Measurements from ENCODE around the gene OSBPL9.

DNA sequence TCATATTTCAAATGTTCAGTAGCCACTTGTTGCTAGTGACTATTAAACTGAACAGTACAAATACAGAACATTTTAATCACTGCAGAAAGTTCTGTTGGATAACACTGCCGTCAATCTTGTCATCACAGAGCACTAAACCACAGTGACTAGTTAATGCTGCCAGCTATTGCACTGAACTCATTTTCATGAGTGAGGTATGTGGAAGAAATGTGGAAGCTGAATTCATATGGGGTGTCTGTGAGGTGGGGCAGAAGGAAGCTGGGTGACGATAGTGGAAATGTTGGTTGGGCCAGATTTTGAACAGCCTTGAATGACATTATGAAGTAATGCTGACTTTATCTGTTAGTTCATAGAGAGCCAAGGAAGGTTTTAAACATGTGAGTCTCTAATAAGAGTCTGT, 49.6 kb downstream of the OSBPL9 start:
- TF ChIP-seq, protein P1, sequence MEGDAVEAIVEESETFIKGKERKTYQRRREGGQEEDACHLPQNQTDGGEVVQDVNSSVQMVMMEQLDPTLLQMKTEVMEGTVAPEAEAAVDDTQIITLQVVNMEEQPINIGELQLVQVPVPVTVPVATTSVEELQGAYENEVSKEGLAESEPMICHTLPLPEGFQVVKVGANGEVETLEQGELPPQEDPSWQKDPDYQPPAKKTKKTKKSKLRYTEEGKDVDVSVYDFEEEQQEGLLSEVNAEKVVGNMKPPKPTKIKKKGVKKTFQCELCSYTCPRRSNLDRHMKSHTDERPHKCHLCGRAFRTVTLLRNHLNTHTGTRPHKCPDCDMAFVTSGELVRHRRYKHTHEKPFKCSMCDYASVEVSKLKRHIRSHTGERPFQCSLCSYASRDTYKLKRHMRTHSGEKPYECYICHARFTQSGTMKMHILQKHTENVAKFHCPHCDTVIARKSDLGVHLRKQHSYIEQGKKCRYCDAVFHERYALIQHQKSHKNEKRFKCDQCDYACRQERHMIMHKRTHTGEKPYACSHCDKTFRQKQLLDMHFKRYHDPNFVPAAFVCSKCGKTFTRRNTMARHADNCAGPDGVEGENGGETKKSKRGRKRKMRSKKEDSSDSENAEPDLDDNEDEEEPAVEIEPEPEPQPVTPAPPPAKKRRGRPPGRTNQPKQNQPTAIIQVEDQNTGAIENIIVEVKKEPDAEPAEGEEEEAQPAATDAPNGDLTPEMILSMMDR (IDR thresholded peaks at IDR 0.05; ENCODE audit: low read length), result no peak
- TF ChIP-seq EZH2 (optimal IDR thresholded peaks at IDR 0.05; ENCODE audit: low read depth, low read length), result no peak

Measured in MM.1S (cell line).